ENCODE measurements around the gene MEG3.

MEG3 gene

GRCh38 chr14:100880271-100881101 is 54.6 kb downstream of the MEG3 start:
- no peak for DNase-seq (ENCODE audit: low read depth in 2 of 2)

GRCh38 chr14:100881211-100882025 is 55.5 kb downstream of the MEG3 start:
- DNase-seq (ENCODE audit: low read depth in 2 of 2): no peak

GRCh38 chr14:100882026-100882967 is 56.4 kb downstream of the MEG3 start:
- no peak for DNase-seq (ENCODE audit: low read depth in 2 of 2)

- DNase-seq (ENCODE audit: low read depth in 2 of 2): no peak
Measured at GRCh38 chr14:100882991-100883788, 57.3 kb downstream of the MEG3 start.

GRCh38 chr14:100883789-100884101 is 57.8 kb downstream of the MEG3 start:
- no peak for DNase-seq (ENCODE audit: low read depth in 2 of 2)

GRCh38 chr14:100884456-100884855 is 58.5 kb downstream of the MEG3 start:
- no peak for DNase-seq (ENCODE audit: low read depth in 2 of 2)

GRCh38 chr14:100885196-100885595 is 59.3 kb downstream of the MEG3 start:
- DNase-seq (ENCODE audit: low read depth in 2 of 2): no peak

- DNase-seq (ENCODE audit: low read depth in 2 of 2): no peak
Measured at GRCh38 chr14:100885617-100886016, 59.7 kb downstream of the MEG3 start.

GRCh38 chr14:100887728-100888335 is 61.9 kb downstream of the MEG3 start:
- DNase-seq (ENCODE audit: low read depth in 2 of 2): no peak

- DNase-seq (ENCODE audit: low read depth in 2 of 2): no peak
Measured at GRCh38 chr14:100888789-100889315, 62.9 kb downstream of the MEG3 start.

GRCh38 chr14:100889641-100890040 is 63.7 kb downstream of the MEG3 start:
- DNase-seq (ENCODE audit: low read depth in 2 of 2): no peak

- no peak for DNase-seq (ENCODE audit: low read depth in 2 of 2)
Measured at GRCh38 chr14:100890061-100890850, 64.3 kb downstream of the MEG3 start.

GRCh38 chr14:100891051-100891450 is 65.1 kb downstream of the MEG3 start:
- DNase-seq (ENCODE audit: low read depth in 2 of 2): no peak

- no peak for DNase-seq (ENCODE audit: low read depth in 2 of 2)
Measured at GRCh38 chr14:100891501-100892445, 65.9 kb downstream of the MEG3 start.

- no peak for DNase-seq (ENCODE audit: low read depth in 2 of 2)
Measured at GRCh38 chr14:100892496-100893227, 66.7 kb downstream of the MEG3 start.

GRCh38 chr14:100893228-100893601 is 67.3 kb downstream of the MEG3 start:
- DNase-seq (ENCODE audit: low read depth in 2 of 2): no peak

- DNase-seq (ENCODE audit: low read depth in 2 of 2): no peak
Measured at GRCh38 chr14:100893760-100894159, 67.8 kb downstream of the MEG3 start.

GRCh38 chr14:100894416-100894815 is 68.5 kb downstream of the MEG3 start:
- DNase-seq (ENCODE audit: low read depth in 2 of 2): no peak

Measured in activated CD4-positive, alpha-beta T cell treated with anti-CD3 and anti-CD28 coated beads for 24 hours (primary cell).